ENCODE results near the gene TEX2.

TEX2 gene

DNA sequence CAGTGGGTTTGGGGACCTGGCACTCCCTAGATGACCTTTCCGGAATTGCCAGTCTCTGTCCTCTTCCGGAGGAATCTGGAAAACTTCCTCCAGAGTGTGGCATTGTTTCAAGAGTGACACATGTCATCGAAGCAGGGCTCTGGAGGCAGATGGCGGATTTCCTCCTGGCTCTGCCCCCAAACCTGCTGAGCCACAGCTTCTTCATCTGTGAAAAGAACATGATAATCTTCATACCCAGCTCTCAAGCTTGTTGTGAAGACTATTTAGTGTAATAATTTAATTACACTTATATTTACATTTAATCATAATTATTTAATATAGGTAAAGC is 19.7 kb upstream of the TEX2 start:
- no CpG with 5 or more reads among the region's 4 CpGs for WGBS (ENCODE audit: extremely low coverage, insufficient coverage, low lambda C conversion rate)

DNA sequence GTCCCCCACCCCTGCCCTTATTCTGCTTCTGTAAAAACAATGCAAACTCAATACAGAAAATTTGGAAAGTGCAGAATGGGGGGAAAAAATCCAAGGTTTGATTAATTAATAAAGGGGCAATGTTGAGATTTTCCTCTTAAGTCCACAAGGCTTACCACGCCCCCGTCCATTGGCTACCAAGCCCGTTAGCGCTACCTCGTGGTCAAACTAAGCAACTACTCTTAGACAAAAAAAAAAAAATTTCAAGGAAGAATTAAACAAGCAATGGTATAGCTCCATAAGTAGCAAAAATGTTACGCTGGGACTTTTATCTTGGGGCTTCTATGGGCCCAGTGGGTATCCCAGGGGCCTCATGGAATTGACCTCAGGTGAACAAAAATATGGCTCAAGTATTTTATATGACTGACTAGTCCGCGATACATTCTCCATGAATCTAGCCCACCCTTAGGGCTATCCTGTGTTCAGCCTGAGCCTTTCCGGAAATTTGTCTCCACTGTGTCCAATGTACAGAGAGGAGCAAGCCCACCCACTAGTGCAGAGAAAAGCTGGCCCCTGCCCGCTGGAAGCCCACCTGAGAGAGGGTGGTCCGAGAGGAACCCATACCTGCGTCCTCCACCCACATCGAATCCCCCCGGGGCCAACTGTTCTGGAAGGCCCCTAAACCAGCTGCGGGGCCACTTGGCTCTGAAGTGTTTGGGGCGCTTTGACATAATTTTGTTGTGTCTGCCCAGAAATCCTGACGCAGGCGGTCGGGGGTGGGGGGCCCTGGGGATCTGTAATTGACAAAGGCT is 19.1 kb upstream of the TEX2 start:
- no peak overlapping the region for H3K4me2 ChIP-seq (ENCODE audit: low read length)
- no peak overlapping the region for H3K27ac ChIP-seq (ENCODE audit: low read depth, low read length)
- H2BK5ac ChIP-seq (ENCODE audit: low read length): no peak overlapping the region
- H4K5ac ChIP-seq (ENCODE audit: low read length): no peak overlapping the region
- no peak overlapping the region for H3K18ac ChIP-seq (ENCODE audit: low read length)
- no peak overlapping the region for H3K4ac ChIP-seq (ENCODE audit: low read depth, low read length)
- no peak overlapping the region for H4K8ac ChIP-seq (ENCODE audit: low read depth, low read length)
- no peaks in the 10 kb centered on the region for H3K79me1 ChIP-seq (ENCODE audit: low read length)
- peak; percentile 74 for DNase-seq
- H3K79me2 ChIP-seq (ENCODE audit: control insufficient read depth, insufficient read depth, low read length): no peaks in the 10 kb centered on the region
- H3K56ac ChIP-seq (ENCODE audit: low read length): no peak overlapping the region
- H2BK120ac ChIP-seq (ENCODE audit: low read depth, low read length): no peak overlapping the region
- no peaks in the 10 kb centered on the region for H3K4me1 ChIP-seq (ENCODE audit: control insufficient read depth, low read depth, low read length)
- H3K27me3 ChIP-seq (ENCODE audit: insufficient read depth, low read length, poor library complexity): no peaks in the 10 kb centered on the region
- no CpG with 5 or more reads among the region's 19 CpGs for WGBS (ENCODE audit: extremely low coverage, insufficient coverage, low lambda C conversion rate)
- H2AK5ac ChIP-seq (ENCODE audit: low read length): no peak overlapping the region
- H3K36me3 ChIP-seq (ENCODE audit: control insufficient read depth, insufficient read depth, low read length): no peaks in the 10 kb centered on the region
- no peak overlapping the region for H2BK15ac ChIP-seq (replicated peaks; ENCODE audit: low read depth)
- no peak overlapping the region for H3K4me3 ChIP-seq (ENCODE audit: low read length)
- H3K9ac ChIP-seq (ENCODE audit: low read length): no peak overlapping the region
- no peak overlapping the region for H3K23ac ChIP-seq (ENCODE audit: low read length)

More for the DNA sequence above, 19.7 kb upstream of the TEX2 start:
- Histone ChIP-seq H3K79me2 (ENCODE audit: control insufficient read depth, insufficient read depth, low read length) (no peaks in the 10 kb centered on the region), H3K56ac (ENCODE audit: low read length) (no peak overlapping the region), H3K4me2 (ENCODE audit: low read length) (no peak overlapping the region), H3K79me1 (ENCODE audit: low read length) (no peaks in the 10 kb centered on the region), H3K9ac (ENCODE audit: low read length) (no peak overlapping the region), H2BK120ac (ENCODE audit: low read depth, low read length) (no peak overlapping the region), H2AK5ac (ENCODE audit: low read length) (no peak overlapping the region), H3K27me3 (ENCODE audit: insufficient read depth, low read length, poor library complexity) (no peaks in the 10 kb centered on the region), H3K36me3 (ENCODE audit: control insufficient read depth, insufficient read depth, low read length) (no peaks in the 10 kb centered on the region), H3K4me1 (ENCODE audit: control insufficient read depth, low read depth, low read length) (no peaks in the 10 kb centered on the region), H3K27ac (ENCODE audit: low read depth, low read length) (no peak overlapping the region), H3K4me3 (ENCODE audit: low read length) (no peak overlapping the region), H4K8ac (ENCODE audit: low read depth, low read length) (no peak overlapping the region), H3K4ac (ENCODE audit: low read depth, low read length) (no peak overlapping the region), H2BK5ac (ENCODE audit: low read length) (no peak overlapping the region), H3K23ac (ENCODE audit: low read length) (no peak overlapping the region), H4K5ac (ENCODE audit: low read length) (no peak overlapping the region), H3K18ac (ENCODE audit: low read length) (no peak overlapping the region), H2BK15ac (replicated peaks; ENCODE audit: low read depth) (no peak overlapping the region)
- DNase-seq: no peak

DNA sequence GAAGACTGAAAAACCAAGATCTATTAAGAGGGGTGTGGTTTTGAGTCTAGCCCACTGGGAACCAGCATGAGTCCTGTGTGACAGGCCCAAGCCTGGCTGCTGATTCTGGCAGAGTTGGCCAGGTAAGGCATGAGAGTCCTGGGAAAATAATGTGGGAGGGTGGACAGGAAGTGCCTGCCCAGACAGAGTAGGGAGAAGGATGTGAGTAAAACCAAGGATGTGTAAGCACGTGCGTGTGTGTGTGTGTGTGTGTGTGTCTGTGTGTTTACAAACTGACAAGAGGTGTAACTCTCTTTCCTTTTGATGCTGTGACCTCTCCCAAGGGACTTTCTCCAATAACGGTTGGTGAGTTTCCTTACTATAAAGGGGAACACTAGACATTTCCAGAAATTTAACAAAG is 15.6 kb upstream of the TEX2 start:
- H3K56ac ChIP-seq (ENCODE audit: low read length): no peak overlapping the region
- peak; percentile 32 for DNase-seq
- WGBS (ENCODE audit: extremely low coverage, insufficient coverage, low lambda C conversion rate): no CpG with 5 or more reads among the region's 3 CpGs

DNA sequence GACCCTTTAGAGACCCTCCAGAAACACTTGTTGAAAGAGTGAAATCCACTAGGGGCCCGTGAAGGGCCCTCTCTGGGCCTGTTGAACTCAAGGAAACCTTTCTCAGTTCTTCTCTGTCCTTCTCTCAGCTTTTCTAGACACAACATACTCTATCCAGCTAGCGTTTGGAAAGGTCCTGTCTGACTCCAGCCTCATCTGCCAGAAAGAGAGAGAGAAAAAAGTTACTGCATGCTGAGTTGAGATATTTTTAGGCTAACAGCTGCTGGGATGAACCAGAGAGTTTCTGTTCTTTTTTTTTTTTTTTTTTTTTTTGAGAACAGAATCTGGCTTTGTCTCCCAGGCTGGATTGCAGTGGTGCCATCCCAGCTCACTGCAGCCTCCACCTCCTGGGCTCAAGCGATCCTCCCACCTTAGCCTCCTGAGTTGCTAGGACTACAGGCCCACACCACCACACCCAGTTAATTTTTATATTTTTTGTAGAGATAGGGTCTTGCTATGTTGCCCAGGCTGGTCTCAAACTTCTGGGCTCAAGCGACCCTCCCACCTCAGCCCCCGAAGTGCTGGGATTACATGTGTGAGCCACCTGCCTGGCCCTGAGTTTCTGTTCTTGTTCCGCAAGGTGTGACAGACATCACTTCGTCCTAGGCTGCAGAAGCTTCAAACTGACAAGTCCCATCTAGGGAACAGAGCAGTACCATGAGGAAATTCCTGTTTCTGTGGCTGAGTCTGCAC is 14.9 kb upstream of the TEX2 start:
- H3K36me3 ChIP-seq (ENCODE audit: control insufficient read depth, insufficient read depth, low read length): no peaks in the 10 kb centered on the region
- no peak overlapping the region for H3K23ac ChIP-seq (ENCODE audit: low read length)
- H4K5ac ChIP-seq (ENCODE audit: low read length): no peak overlapping the region
- H2BK15ac ChIP-seq (replicated peaks; ENCODE audit: low read depth): no peak overlapping the region
- H3K4me2 ChIP-seq (ENCODE audit: low read length): no peak overlapping the region
- H3K27me3 ChIP-seq (ENCODE audit: insufficient read depth, low read length, poor library complexity): no peaks in the 10 kb centered on the region
- H3K9ac ChIP-seq (ENCODE audit: low read length): no peak overlapping the region
- no peaks in the 10 kb centered on the region for H3K79me2 ChIP-seq (ENCODE audit: control insufficient read depth, insufficient read depth, low read length)
- no peak overlapping the region for H3K4ac ChIP-seq (ENCODE audit: low read depth, low read length)
- no peak for DNase-seq
- no peak overlapping the region for H3K18ac ChIP-seq (ENCODE audit: low read length)
- H4K8ac ChIP-seq (ENCODE audit: low read depth, low read length): no peak overlapping the region
- H2BK120ac ChIP-seq (ENCODE audit: low read depth, low read length): no peak overlapping the region
- no peak overlapping the region for H3K4me3 ChIP-seq (ENCODE audit: low read length)
- H3K56ac ChIP-seq (ENCODE audit: low read length): no peak overlapping the region
- no CpG with 5 or more reads among the region's 7 CpGs for WGBS (ENCODE audit: extremely low coverage, insufficient coverage, low lambda C conversion rate)
- H3K4me1 ChIP-seq (ENCODE audit: control insufficient read depth, low read depth, low read length): no peaks in the 10 kb centered on the region
- no peaks in the 10 kb centered on the region for H3K79me1 ChIP-seq (ENCODE audit: low read length)
- no peak overlapping the region for H2AK5ac ChIP-seq (ENCODE audit: low read length)
- H3K27ac ChIP-seq (ENCODE audit: low read depth, low read length): no peak overlapping the region
- H2BK5ac ChIP-seq (ENCODE audit: low read length): no peak overlapping the region

More for the DNA sequence above, 15.6 kb upstream of the TEX2 start:
- H2BK120ac ChIP-seq (ENCODE audit: low read depth, low read length): no peak overlapping the region
- no peak overlapping the region for H3K4me3 ChIP-seq (ENCODE audit: low read length)
- H3K27me3 ChIP-seq (ENCODE audit: insufficient read depth, low read length, poor library complexity): no peaks in the 10 kb centered on the region
- no peak overlapping the region for H4K8ac ChIP-seq (ENCODE audit: low read depth, low read length)
- no peak overlapping the region for H3K4me2 ChIP-seq (ENCODE audit: low read length)
- no peak overlapping the region for H3K4ac ChIP-seq (ENCODE audit: low read depth, low read length)
- no peak overlapping the region for H3K18ac ChIP-seq (ENCODE audit: low read length)
- no peak overlapping the region for H2BK15ac ChIP-seq (replicated peaks; ENCODE audit: low read depth)
- H3K36me3 ChIP-seq (ENCODE audit: control insufficient read depth, insufficient read depth, low read length): no peaks in the 10 kb centered on the region
- H3K4me1 ChIP-seq (ENCODE audit: control insufficient read depth, low read depth, low read length): no peaks in the 10 kb centered on the region
- no peak overlapping the region for H3K27ac ChIP-seq (ENCODE audit: low read depth, low read length)
- H4K5ac ChIP-seq (ENCODE audit: low read length): no peak overlapping the region
- no peaks in the 10 kb centered on the region for H3K79me2 ChIP-seq (ENCODE audit: control insufficient read depth, insufficient read depth, low read length)
- no peak overlapping the region for H3K9ac ChIP-seq (ENCODE audit: low read length)
- H2AK5ac ChIP-seq (ENCODE audit: low read length): no peak overlapping the region
- H2BK5ac ChIP-seq (ENCODE audit: low read length): no peak overlapping the region
- no peaks in the 10 kb centered on the region for H3K79me1 ChIP-seq (ENCODE audit: low read length)
- no peak overlapping the region for H3K23ac ChIP-seq (ENCODE audit: low read length)

DNA sequence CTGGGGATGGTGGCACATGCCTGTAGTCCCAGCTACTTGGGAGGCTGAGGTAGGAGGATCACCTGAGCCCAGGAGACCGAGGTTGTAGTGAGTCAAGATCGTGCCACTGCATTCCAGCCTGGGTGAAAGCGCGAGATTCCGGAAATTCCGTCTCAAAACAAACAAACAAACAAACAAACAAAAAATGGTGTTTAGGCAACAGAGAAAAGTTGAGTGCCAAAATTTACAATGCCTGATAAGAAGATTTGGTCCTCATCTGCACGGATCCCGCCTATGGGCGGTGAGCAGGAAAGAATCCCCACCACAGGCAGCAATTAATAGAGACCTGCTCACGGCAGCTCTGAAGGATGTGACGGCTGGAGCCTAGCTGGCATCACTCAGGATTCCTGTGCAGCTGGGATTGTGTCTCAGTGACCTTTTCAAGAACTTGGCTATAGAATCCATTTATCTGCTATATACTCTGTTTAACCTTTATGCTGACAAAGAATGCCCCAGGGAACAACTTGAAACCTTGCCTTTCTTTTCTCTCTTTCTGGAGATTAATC is 14.0 kb upstream of the TEX2 start:
- Histone ChIP-seq H4K8ac (ENCODE audit: low read depth, low read length) (no peak overlapping the region), H3K27ac (ENCODE audit: low read depth, low read length) (no peak overlapping the region), H3K9ac (ENCODE audit: low read length) (no peak overlapping the region), H2BK120ac (ENCODE audit: low read depth, low read length) (no peak overlapping the region), H3K23ac (ENCODE audit: low read length) (no peak overlapping the region), H3K18ac (ENCODE audit: low read length) (no peak overlapping the region), H2AK5ac (ENCODE audit: low read length) (no peak overlapping the region), H3K4me1 (ENCODE audit: control insufficient read depth, low read depth, low read length) (no peaks in the 10 kb centered on the region), H3K4ac (ENCODE audit: low read depth, low read length) (no peak overlapping the region), H3K56ac (ENCODE audit: low read length) (no peak overlapping the region), H2BK15ac (replicated peaks; ENCODE audit: low read depth) (no peak overlapping the region), H2BK5ac (ENCODE audit: low read length) (no peak overlapping the region), H3K36me3 (ENCODE audit: control insufficient read depth, insufficient read depth, low read length) (no peaks in the 10 kb centered on the region), H3K27me3 (ENCODE audit: insufficient read depth, low read length, poor library complexity) (no peaks in the 10 kb centered on the region), H3K4me3 (ENCODE audit: low read length) (no peak overlapping the region), H3K79me2 (ENCODE audit: control insufficient read depth, insufficient read depth, low read length) (no peaks in the 10 kb centered on the region), H4K5ac (ENCODE audit: low read length) (no peak overlapping the region), H3K4me2 (ENCODE audit: low read length) (no peak overlapping the region), H3K79me1 (ENCODE audit: low read length) (no peaks in the 10 kb centered on the region)
- DNase-seq: peak; percentile 57
- WGBS (ENCODE audit: extremely low coverage, insufficient coverage, low lambda C conversion rate): no CpG with 5 or more reads among the region's 11 CpGs
